ENCODE measurements around the gene CFAP161.

The CFAP161 gene, protein sequence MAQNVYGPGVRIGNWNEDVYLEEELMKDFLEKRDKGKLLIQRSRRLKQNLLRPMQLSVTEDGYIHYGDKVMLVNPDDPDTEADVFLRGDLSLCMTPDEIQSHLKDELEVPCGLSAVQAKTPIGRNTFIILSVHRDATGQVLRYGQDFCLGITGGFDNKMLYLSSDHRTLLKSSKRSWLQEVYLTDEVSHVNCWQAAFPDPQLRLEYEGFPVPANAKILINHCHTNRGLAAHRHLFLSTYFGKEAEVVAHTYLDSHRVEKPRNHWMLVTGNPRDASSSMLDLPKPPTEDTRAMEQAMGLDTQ

DNA sequence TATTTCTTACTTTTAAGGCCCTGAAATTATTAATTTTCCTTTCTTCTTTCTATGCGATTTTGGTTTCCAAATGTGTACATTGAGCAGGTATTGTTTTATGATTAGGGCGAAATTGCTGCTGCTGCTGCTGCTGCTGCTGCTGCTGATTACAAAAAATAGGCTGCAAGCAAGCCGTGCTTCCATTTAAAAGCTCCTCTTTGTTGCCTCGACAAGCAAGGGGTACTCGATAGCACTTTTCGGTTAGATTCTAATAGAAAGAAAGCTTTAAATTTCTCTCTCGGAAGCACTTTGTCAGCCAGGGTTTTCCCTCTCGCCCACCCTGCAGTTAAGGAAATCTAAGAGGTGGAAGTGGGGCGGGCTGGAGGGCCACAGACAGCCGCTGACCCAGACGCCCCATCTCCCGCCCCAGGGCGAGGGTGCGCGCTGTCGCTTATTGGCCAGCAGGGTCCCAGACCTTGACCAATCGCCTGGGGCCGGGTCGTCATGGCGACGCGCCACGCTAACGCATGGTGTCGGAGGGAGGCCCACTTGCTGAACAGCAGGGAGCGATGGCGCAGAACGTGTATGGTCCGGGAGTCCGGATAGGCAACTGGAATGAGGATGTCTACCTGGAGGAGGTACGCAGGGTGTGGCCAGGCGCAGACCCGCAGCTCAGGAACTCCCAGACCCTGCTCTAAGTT is at the start of gene CFAP161:
CFAP161 (plus strand) TSS at position 489 of the 680 bp plus-strand sequence; CDS start at position 549, 60 bp downstream.
- Histone ChIP-seq H3K4me2 (ENCODE audit: low read depth, low read length) (peak within 1 kb of the TSS; percentile 73), H3K27me3 (replicated peaks; ENCODE audit: insufficient read depth, low read length) (no peaks in the 10 kb centered on the region), H3K9me3 (replicated peaks; ENCODE audit: insufficient read depth, low read length) (no peaks in the 10 kb centered on the region), H3K4me1 (ENCODE audit: low read length) (no peaks in the 10 kb centered on the region), H2AFZ (ENCODE audit: low read length) (peak within 1 kb of the TSS; percentile 74), H3F3A (ENCODE audit: insufficient read depth, low read length) (peaks cover 3% of the 10 kb centered on the region; the same call in 1 of the 2 replicates), H3K27ac (ENCODE audit: low read length) (no peak within 1 kb of the TSS), H3K9me2 (replicated peaks; ENCODE audit: insufficient read depth, low read length) (no peaks in the 10 kb centered on the region), H3K79me2 (ENCODE audit: low read length) (no peaks in the 10 kb centered on the region), H3K9ac (ENCODE audit: low read length) (peak within 1 kb of the TSS; percentile 24; the same call in 1 of the 2 replicates), H4K20me1 (ENCODE audit: insufficient read depth, low read length) (no peaks in the 10 kb centered on the region), H3K4me3 (ENCODE audit: low read length) (peak within 1 kb of the TSS; percentile 63), H3K36me3 (replicated peaks; ENCODE audit: insufficient read depth, low read length) (no peaks in the 10 kb centered on the region)
- peak; percentile 92 for DNase-seq
- TF ChIP-seq EZH2 (optimal IDR thresholded peaks at IDR 0.05; ENCODE audit: low read depth, low read length) (no peak), EZH2phosphoT487 (IDR thresholded peaks at IDR 0.05; ENCODE audit: low read length) (no peak)
- TF ChIP-seq, protein P1, sequence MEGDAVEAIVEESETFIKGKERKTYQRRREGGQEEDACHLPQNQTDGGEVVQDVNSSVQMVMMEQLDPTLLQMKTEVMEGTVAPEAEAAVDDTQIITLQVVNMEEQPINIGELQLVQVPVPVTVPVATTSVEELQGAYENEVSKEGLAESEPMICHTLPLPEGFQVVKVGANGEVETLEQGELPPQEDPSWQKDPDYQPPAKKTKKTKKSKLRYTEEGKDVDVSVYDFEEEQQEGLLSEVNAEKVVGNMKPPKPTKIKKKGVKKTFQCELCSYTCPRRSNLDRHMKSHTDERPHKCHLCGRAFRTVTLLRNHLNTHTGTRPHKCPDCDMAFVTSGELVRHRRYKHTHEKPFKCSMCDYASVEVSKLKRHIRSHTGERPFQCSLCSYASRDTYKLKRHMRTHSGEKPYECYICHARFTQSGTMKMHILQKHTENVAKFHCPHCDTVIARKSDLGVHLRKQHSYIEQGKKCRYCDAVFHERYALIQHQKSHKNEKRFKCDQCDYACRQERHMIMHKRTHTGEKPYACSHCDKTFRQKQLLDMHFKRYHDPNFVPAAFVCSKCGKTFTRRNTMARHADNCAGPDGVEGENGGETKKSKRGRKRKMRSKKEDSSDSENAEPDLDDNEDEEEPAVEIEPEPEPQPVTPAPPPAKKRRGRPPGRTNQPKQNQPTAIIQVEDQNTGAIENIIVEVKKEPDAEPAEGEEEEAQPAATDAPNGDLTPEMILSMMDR (IDR thresholded peaks at IDR 0.05; ENCODE audit: low read length), result no peak; the same call in 1 of the 2 replicates

DNA sequence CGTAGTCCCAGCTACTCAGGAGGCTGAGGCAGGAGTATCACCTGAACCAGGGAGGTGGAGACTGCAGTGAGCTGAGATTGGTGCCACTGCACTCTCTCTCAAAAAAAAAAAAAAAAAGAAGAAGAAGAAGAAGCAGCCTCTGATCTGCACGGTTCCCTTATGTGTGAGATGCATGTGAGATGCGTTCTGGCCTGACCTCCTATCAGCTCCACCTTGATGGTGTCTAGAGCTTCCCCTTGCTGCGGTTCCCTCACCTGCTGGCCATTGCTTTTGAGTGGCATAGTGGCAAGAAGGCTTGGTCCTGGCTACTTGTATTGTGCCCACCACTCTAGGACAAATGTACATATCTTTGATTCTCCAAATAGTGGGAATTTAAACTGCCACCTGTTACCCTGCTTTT is 49.4 kb upstream of the CFAP161 start:
- Histone ChIP-seq H3K4me3 (ENCODE audit: low read length) (no peak overlapping the region), H3K27me3 (replicated peaks; ENCODE audit: insufficient read depth, low read length) (no peaks in the 10 kb centered on the region), H3K36me3 (replicated peaks; ENCODE audit: insufficient read depth, low read length) (no peaks in the 10 kb centered on the region), H3K9ac (ENCODE audit: low read length) (no peak overlapping the region), H2AFZ (ENCODE audit: low read length) (no peak overlapping the region), H4K20me1 (ENCODE audit: insufficient read depth, low read length) (no peaks in the 10 kb centered on the region), H3K27ac (ENCODE audit: low read length) (no peak overlapping the region), H3K9me2 (replicated peaks; ENCODE audit: insufficient read depth, low read length) (no peaks in the 10 kb centered on the region), H3K4me1 (ENCODE audit: low read length) (no peaks in the 10 kb centered on the region), H3K79me2 (ENCODE audit: low read length) (no peaks in the 10 kb centered on the region), H3K9me3 (replicated peaks; ENCODE audit: insufficient read depth, low read length) (no peaks in the 10 kb centered on the region), H3K4me2 (ENCODE audit: low read depth, low read length) (no peak overlapping the region), H3F3A (ENCODE audit: insufficient read depth, low read length) (no peaks in the 10 kb centered on the region)
- TF ChIP-seq EZH2 (optimal IDR thresholded peaks at IDR 0.05; ENCODE audit: low read depth, low read length), result no peak
- no peak for TF ChIP-seq EZH2phosphoT487 (IDR thresholded peaks at IDR 0.05; ENCODE audit: low read length)
- TF ChIP-seq, protein P1 (IDR thresholded peaks at IDR 0.05; ENCODE audit: low read length), result no peak
- no peak for DNase-seq

DNA sequence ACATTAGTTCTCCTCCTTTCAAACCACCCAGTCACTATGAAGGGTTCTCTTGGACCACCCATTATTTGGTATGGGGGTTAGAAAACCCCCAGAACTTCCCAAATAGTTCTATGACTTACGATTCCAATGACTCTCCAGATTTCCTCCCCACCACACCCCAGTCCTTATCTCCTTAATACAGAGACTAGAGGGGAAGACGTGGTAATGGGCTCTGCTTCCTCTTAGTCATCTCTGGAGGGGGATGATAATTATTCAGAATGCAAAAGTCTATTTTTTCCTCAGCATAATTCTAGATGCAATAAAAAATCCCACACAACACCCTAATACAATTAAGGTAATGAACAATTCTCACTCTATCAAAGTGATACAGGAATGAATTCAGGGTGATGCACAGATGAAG is 48.9 kb upstream of the CFAP161 start:
- Histone ChIP-seq H3K4me1 (ENCODE audit: low read length) (no peaks in the 10 kb centered on the region), H3F3A (ENCODE audit: insufficient read depth, low read length) (no peaks in the 10 kb centered on the region), H3K4me3 (ENCODE audit: low read length) (no peak overlapping the region), H3K36me3 (replicated peaks; ENCODE audit: insufficient read depth, low read length) (no peaks in the 10 kb centered on the region), H3K9me2 (replicated peaks; ENCODE audit: insufficient read depth, low read length) (no peaks in the 10 kb centered on the region), H3K9ac (ENCODE audit: low read length) (no peak overlapping the region), H4K20me1 (ENCODE audit: insufficient read depth, low read length) (no peaks in the 10 kb centered on the region), H3K4me2 (ENCODE audit: low read depth, low read length) (no peak overlapping the region), H3K9me3 (replicated peaks; ENCODE audit: insufficient read depth, low read length) (no peaks in the 10 kb centered on the region), H3K27ac (ENCODE audit: low read length) (no peak overlapping the region), H3K79me2 (ENCODE audit: low read length) (no peaks in the 10 kb centered on the region), H2AFZ (ENCODE audit: low read length) (no peak overlapping the region), H3K27me3 (replicated peaks; ENCODE audit: insufficient read depth, low read length) (no peaks in the 10 kb centered on the region)
- DNase-seq, result no peak
- TF ChIP-seq EZH2 (optimal IDR thresholded peaks at IDR 0.05; ENCODE audit: low read depth, low read length), result no peak
- TF ChIP-seq, protein P1 (IDR thresholded peaks at IDR 0.05; ENCODE audit: low read length), result no peak
- TF ChIP-seq EZH2phosphoT487 (IDR thresholded peaks at IDR 0.05; ENCODE audit: low read length), result no peak
